WTC11 (cell line): Measurements from ENCODE around the gene LZIC. TPM values are rescaled to one million over a fixed set of nuclear protein-coding genes. Genes with fewer than 3 reads are reported as not detected.

Experiments used
- ATAC-seq: fragments of 200-7000 bp; cut with Tn5 transposase; 2 replicates; pipeline ENCODE4 v1.10.0; 2021; ENCODE audit warnings: mild to moderate bottlenecking, moderate library complexity
- CTCF ChIA-PET: fragments of 300-600 bp; sonication (Branson Sonifier 250); formaldehyde crosslinking; loops from one replicate; lab custom pipeline; 2021; ENCODE audit warnings: antibody characterized with exemption; lab: Charles Lee
- POLR2A ChIA-PET: fragments of 350-600 bp; sonication (Branson Sonifier 250); formaldehyde crosslinking; loops from one replicate; lab custom pipeline; 2021; ENCODE audit warnings: antibody characterized with exemption; lab: Charles Lee
- DNase-seq: peaks from one replicate; pipeline ENCODE4 v3.0.0; 2021; ENCODE audit warnings: low spot score
- H3K27ac Mint-ChIP-seq: 2 replicates; pipeline ENCODE4 v1.8.0; 2021; ENCODE audit warnings: mixed read lengths
- H3K27me3 Mint-ChIP-seq: 2 replicates; pipeline ENCODE4 v1.8.0; 2021; ENCODE audit warnings: low read depth, mild to moderate bottlenecking, moderate library complexity, mixed read lengths
- H3K36me3 Mint-ChIP-seq: 2 replicates; pipeline ENCODE4 v1.8.0; 2021; ENCODE audit warnings: mixed read lengths
- H3K4me1 Mint-ChIP-seq: 2 replicates; pipeline ENCODE4 v1.8.0; 2022; ENCODE audit warnings: mixed read lengths
- H3K4me3 Mint-ChIP-seq: 2 replicates; pipeline ENCODE4 v1.8.0; 2021; ENCODE audit warnings: mild to moderate bottlenecking, moderate library complexity, mixed read lengths
- H3K9me3 Mint-ChIP-seq: 2 replicates; pipeline ENCODE4 v1.8.0; 2021; ENCODE audit warnings: mixed read lengths
- ATF6 ChIP-seq: sonication (generic); formaldehyde crosslinking; IDR thresholded peaks from 2 replicates; pipeline ENCODE4 v1.8.1; 2023; ENCODE audit warnings: mild to moderate bottlenecking, missing genetic modification reagents
- ESRRA ChIP-seq: sonication (generic); formaldehyde crosslinking; IDR thresholded peaks from 2 replicates; pipeline ENCODE4 v1.8.1; 2022; ENCODE audit warnings: mild to moderate bottlenecking, missing genetic modification reagents, borderline replicate concordance
- FOXK1 ChIP-seq: sonication (generic); formaldehyde crosslinking; IDR thresholded peaks from 2 replicates; pipeline ENCODE4 v1.8.0; 2022; ENCODE audit warnings: mild to moderate bottlenecking, moderate library complexity, missing genetic modification reagents
- IRF1 ChIP-seq: sonication (generic); formaldehyde crosslinking; IDR thresholded peaks from 2 replicates; pipeline ENCODE4 v1.8.0; 2023; ENCODE audit warnings: missing genetic modification reagents
- KAT7 ChIP-seq: sonication (generic); formaldehyde crosslinking; IDR thresholded peaks from 2 replicates; pipeline ENCODE4 v1.8.1; 2023; ENCODE audit warnings: missing genetic modification reagents, mild to moderate bottlenecking, borderline replicate concordance
- MXD4 ChIP-seq: fragments of 250-450 bp; sonication (Bioruptor Pico); IDR thresholded peaks from 2 replicates; pipeline ENCODE4 v1.8.0; 2021; ENCODE audit warnings: mild to moderate bottlenecking, moderate library complexity, borderline replicate concordance
- NFYB ChIP-seq: sonication (generic); formaldehyde crosslinking; conservative IDR thresholded peaks from 2 replicates; pipeline ENCODE4 v1.8.0; 2022; ENCODE audit warnings: low read depth, missing genetic modification reagents
- NR1H2 ChIP-seq: sonication (generic); formaldehyde crosslinking; IDR thresholded peaks from 2 replicates; pipeline ENCODE4 v1.9.0; 2021; ENCODE audit warnings: mild to moderate bottlenecking, moderate library complexity, missing genetic modification reagents
- NR2C2 ChIP-seq: sonication (generic); formaldehyde crosslinking; IDR thresholded peaks from 2 replicates; pipeline ENCODE4 v1.8.0; 2022; ENCODE audit warnings: mild to moderate bottlenecking, missing genetic modification reagents
- NR3C1 ChIP-seq: sonication (generic); formaldehyde crosslinking; conservative IDR thresholded peaks from 2 replicates; pipeline ENCODE4 v1.8.1; 2023; ENCODE audit warnings: low read depth, mild to moderate bottlenecking, missing genetic modification reagents
- PRDM15 ChIP-seq: sonication (generic); formaldehyde crosslinking; IDR thresholded peaks from 2 replicates; pipeline ENCODE4 v1.8.0; 2022; ENCODE audit warnings: missing genetic modification reagents
- RORB ChIP-seq: fragments of 250-450 bp; sonication (Bioruptor Pico); IDR thresholded peaks from 2 replicates; pipeline ENCODE4 v1.9.0; 2021; ENCODE audit warnings: mild to moderate bottlenecking
- SOX15 ChIP-seq: fragments of 250-450 bp; sonication (Bioruptor Pico); IDR thresholded peaks from 2 replicates; pipeline ENCODE4 v1.9.0; 2021; ENCODE audit warnings: mild to moderate bottlenecking
- SP1 ChIP-seq: sonication (generic); formaldehyde crosslinking; conservative IDR thresholded peaks from 2 replicates; pipeline ENCODE4 v1.8.1; 2022; ENCODE audit warnings: missing genetic modification reagents
- TEAD4 ChIP-seq: sonication (generic); formaldehyde crosslinking; IDR thresholded peaks from 2 replicates; pipeline ENCODE4 v1.8.0; 2022; ENCODE audit warnings: mild to moderate bottlenecking, missing genetic modification reagents
- ZBTB21 ChIP-seq: sonication (generic); formaldehyde crosslinking; IDR thresholded peaks from 2 replicates; pipeline ENCODE4 v1.8.1; 2023; ENCODE audit warnings: mild to moderate bottlenecking, missing genetic modification reagents, borderline replicate concordance
- ZNF121 ChIP-seq: sonication (generic); formaldehyde crosslinking; IDR thresholded peaks from 2 replicates; pipeline ENCODE4 v1.8.0; 2023; ENCODE audit warnings: missing genetic modification reagents
- ZNF232 ChIP-seq: sonication (generic); formaldehyde crosslinking; IDR thresholded peaks from 2 replicates; pipeline ENCODE4 v1.8.0; 2022; ENCODE audit warnings: mild to moderate bottlenecking, missing genetic modification reagents
- ZNF423 ChIP-seq: fragments of 250-450 bp; sonication (Bioruptor Pico); IDR thresholded peaks from 2 replicates; pipeline ENCODE4 v2.1.2; 2022; ENCODE audit warnings: mild to moderate bottlenecking, moderate library complexity
- total RNA-seq: library from RNA; stranded (reverse); gene quantifications from 3 replicates; pipeline ENCODE4 v1.2.3, GENCODE V29; 2021
- TF ChIP-seq, protein P1 (sequence below): fragments of 200-600 bp; IDR thresholded peaks from 2 replicates; pipeline ENCODE4 v1.8.0; 2022; ENCODE audit warnings: antibody characterized with exemption
- TF ChIP-seq, protein P2 (sequence below): fragments of 250-450 bp; sonication (Bioruptor Pico); IDR thresholded peaks from 2 replicates; pipeline ENCODE4 v1.8.0; 2021; ENCODE audit warnings: mild to moderate bottlenecking
- TF ChIP-seq, protein P3 (sequence below): fragments of 250-450 bp; sonication (Bioruptor Pico); IDR thresholded peaks from 2 replicates; pipeline ENCODE4 v1.9.0; 2021; ENCODE audit warnings: mild to moderate bottlenecking

The LZIC gene
- total RNA-seq, 1 experiment from 2014 or later, result 16.9 TPM

DNA sequence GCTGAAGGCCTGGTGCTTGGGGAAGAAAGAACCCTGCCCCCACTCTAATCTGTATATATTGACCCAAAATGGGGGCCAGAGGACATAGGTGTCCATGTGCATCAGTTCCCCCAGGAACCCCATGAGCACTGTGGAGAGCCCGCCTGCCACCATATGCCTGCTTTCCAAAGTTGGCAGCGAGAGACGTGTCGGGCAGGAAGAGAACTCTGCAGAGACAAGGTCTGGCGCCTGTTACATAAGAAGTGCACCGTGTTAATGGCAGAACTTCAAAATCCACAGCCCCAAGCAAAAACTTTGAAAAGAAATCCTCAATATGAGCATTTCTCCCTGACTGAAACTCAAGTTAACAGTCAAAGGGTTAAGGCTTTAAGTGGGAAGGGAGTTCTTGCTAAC lies 41.1 kb downstream of the LZIC start:
- Mint-ChIP-seq H3K36me3 (no peaks in the 10 kb centered on the region), H3K9me3 (no peaks in the 10 kb centered on the region), H3K27me3 (no peaks in the 10 kb centered on the region), H3K4me1 (peaks cover 4% of the 10 kb centered on the region), H3K4me3 (no peak overlapping the region), H3K27ac (no peak overlapping the region)
- POLR2A ChIA-PET, result no interaction called here
- CTCF ChIA-PET, result no interaction called here
- TF ChIP-seq SP1 (no peak), PRDM15 (no peak), KAT7 (no peak), ZBTB21 (no peak)
- no peak for DNase-seq
- no peak for ATAC-seq

DNA sequence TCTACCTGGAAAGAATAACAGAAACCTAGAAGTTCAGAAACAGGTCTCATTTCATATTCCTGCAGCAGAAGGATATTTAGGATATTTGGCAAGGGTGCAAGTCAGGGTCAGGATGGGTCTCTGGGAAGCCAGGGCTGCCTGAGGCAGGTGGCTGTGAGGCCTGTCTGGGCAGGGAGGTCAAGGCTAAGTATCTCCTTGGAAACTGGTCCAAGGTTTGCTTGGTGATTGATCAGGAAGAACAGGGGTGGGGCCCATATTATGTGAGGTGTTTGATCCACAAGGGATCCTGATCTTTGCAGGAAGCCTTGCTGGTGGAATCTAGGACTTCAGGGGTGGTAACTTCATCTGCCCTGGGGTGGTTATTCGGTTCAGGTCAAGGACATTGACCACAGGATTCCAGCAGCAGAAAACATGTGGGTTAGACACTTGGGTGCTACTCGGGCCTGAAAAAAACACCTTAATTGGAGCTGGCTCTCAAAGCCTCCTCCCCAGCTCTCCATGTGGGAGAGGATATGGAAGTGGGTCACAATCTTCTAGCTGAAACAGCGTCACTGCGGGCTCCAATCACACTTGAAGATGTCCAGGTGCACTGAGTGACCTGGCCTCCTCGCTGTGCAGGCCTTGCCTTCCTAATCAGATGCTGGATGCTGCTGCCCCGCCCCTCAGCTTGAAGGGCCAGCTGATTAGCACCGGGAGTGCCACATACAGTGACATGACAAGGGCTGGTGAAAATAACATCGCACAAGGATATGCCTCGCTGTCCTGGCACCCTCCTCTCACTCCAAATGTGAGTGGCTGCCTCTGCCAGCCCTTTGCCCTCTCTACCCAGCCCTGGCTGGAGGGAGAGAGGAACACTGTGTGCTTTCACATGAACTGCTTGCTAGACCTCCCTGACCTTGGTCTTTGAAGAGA lies 41.8 kb downstream of the LZIC start:
- CTCF ChIA-PET, result no interaction called here
- no peak overlapping the region for H3K4me3 Mint-ChIP-seq
- no peak for DNase-seq
- H3K9me3 Mint-ChIP-seq, result no peaks in the 10 kb centered on the region
- POLR2A ChIA-PET, result interaction anchor here (0.6 kb wide), 1 partner anchor 15 kb away, joined by 3 read pairs; no protein-coding TSS in a partner anchor
- H3K27me3 Mint-ChIP-seq, result no peaks in the 10 kb centered on the region
- no peaks in the 10 kb centered on the region for H3K36me3 Mint-ChIP-seq
- ATAC-seq, result no peak
- no peak overlapping the region for H3K27ac Mint-ChIP-seq
- peaks cover 4% of the 10 kb centered on the region for H3K4me1 Mint-ChIP-seq
- TF ChIP-seq NR3C1 (CRISPR knock-in tag), result no peak
- TF ChIP-seq FOXK1 (CRISPR knock-in tag), result no peak
- TF ChIP-seq ATF6 (CRISPR knock-in tag), result no peak
- no peak for TF ChIP-seq TEAD4 (CRISPR knock-in tag)
- TF ChIP-seq, protein P1, sequence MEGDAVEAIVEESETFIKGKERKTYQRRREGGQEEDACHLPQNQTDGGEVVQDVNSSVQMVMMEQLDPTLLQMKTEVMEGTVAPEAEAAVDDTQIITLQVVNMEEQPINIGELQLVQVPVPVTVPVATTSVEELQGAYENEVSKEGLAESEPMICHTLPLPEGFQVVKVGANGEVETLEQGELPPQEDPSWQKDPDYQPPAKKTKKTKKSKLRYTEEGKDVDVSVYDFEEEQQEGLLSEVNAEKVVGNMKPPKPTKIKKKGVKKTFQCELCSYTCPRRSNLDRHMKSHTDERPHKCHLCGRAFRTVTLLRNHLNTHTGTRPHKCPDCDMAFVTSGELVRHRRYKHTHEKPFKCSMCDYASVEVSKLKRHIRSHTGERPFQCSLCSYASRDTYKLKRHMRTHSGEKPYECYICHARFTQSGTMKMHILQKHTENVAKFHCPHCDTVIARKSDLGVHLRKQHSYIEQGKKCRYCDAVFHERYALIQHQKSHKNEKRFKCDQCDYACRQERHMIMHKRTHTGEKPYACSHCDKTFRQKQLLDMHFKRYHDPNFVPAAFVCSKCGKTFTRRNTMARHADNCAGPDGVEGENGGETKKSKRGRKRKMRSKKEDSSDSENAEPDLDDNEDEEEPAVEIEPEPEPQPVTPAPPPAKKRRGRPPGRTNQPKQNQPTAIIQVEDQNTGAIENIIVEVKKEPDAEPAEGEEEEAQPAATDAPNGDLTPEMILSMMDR, result no peak
- no peak for TF ChIP-seq ZNF121 (CRISPR knock-in tag)
- TF ChIP-seq PRDM15, result no peak
- no peak for TF ChIP-seq NFYB (CRISPR knock-in tag)
- no peak for TF ChIP-seq RORB (CRISPR knock-in tag)
- no peak for TF ChIP-seq ZNF423 (CRISPR knock-in tag)
- TF ChIP-seq ESRRA (CRISPR knock-in tag), result no peak
- no peak for TF ChIP-seq SOX15 (CRISPR knock-in tag)
- TF ChIP-seq, protein P2, sequence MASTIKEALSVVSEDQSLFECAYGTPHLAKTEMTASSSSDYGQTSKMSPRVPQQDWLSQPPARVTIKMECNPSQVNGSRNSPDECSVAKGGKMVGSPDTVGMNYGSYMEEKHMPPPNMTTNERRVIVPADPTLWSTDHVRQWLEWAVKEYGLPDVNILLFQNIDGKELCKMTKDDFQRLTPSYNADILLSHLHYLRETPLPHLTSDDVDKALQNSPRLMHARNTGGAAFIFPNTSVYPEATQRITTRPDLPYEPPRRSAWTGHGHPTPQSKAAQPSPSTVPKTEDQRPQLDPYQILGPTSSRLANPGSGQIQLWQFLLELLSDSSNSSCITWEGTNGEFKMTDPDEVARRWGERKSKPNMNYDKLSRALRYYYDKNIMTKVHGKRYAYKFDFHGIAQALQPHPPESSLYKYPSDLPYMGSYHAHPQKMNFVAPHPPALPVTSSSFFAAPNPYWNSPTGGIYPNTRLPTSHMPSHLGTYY (CRISPR knock-in tag), result no peak
- no peak for TF ChIP-seq NR2C2 (CRISPR knock-in tag)
- TF ChIP-seq, protein P3, sequence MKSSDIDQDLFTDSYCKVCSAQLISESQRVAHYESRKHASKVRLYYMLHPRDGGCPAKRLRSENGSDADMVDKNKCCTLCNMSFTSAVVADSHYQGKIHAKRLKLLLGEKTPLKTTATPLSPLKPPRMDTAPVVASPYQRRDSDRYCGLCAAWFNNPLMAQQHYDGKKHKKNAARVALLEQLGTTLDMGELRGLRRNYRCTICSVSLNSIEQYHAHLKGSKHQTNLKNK (CRISPR knock-in tag), result no peak
- no peak for TF ChIP-seq ZNF232 (CRISPR knock-in tag)
- no peak for TF ChIP-seq MXD4 (CRISPR knock-in tag)
- TF ChIP-seq IRF1 (CRISPR knock-in tag), result no peak
- no peak for TF ChIP-seq NR1H2 (CRISPR knock-in tag)
